Activated T-cell treated with anti-CD3 and anti-CD28 coated beads for 48 hours (primary cell): ENCODE results near the gene ZMIZ2.
"Not testable (repeated sequence)": the region's sequence is repeated elsewhere in the genome, so short reads cannot be mapped to it uniquely, and the experiment has no call there.

Experiments used
- DNase-seq: peaks from one replicate; pipeline ENCODE4 v3.0.0-alpha.2; 2020; ENCODE audit warnings: low read depth

Gene ZMIZ2, protein sequence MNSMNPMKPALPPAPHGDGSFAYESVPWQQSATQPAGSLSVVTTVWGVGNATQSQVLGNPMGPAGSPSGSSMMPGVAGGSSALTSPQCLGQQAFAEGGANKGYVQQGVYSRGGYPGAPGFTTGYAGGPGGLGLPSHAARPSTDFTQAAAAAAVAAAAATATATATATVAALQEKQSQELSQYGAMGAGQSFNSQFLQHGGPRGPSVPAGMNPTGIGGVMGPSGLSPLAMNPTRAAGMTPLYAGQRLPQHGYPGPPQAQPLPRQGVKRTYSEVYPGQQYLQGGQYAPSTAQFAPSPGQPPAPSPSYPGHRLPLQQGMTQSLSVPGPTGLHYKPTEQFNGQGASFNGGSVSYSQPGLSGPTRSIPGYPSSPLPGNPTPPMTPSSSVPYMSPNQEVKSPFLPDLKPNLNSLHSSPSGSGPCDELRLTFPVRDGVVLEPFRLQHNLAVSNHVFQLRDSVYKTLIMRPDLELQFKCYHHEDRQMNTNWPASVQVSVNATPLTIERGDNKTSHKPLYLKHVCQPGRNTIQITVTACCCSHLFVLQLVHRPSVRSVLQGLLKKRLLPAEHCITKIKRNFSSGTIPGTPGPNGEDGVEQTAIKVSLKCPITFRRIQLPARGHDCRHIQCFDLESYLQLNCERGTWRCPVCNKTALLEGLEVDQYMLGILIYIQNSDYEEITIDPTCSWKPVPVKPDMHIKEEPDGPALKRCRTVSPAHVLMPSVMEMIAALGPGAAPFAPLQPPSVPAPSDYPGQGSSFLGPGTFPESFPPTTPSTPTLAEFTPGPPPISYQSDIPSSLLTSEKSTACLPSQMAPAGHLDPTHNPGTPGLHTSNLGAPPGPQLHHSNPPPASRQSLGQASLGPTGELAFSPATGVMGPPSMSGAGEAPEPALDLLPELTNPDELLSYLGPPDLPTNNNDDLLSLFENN

DNA sequence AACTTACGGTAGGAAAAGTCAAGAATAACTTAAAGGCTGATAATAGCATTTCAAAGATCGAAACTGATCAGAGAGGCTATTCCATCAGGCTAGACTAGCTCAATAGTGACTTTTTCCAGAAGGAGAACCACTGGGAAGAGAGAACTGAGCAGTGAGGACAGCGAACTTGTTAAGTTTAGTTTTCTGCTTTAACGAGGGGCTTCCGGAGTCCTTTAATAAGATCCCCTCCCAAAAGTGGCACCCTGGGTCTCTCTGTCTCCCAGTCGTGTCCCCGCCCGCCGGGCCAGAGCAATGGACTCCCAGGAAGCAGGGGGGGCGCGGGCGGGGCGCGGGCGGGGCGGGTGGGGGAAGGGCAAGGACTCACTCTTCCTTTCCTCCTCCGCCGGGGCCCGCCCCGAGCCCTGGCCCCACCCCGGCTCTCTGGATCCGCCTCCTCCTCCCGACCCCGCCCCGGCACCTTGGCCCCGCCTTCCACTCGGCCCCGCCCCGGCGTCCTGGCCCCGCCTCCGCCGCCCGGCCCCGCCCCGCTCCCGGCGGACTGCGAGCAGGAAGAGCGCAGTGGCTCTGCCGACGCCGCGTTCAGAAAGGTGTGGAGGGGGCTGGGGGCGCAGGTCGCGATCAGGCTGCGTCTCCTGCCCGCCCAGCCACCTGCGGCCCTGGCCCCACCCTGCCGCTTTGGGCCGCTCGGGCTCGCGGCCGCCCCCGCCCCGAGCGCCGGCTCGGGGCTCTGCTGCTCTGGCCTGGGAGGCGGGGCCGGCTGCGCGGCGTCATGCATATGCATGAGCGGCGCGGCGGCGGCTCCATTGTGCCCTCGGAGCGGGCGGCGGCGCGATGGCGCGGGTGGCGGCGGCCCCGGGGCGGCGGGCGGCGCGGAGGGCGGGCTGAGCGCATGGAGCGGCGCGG lies at the start of gene ZMIZ2:
Gene ZMIZ2 (plus strand): TSS at position 803 of the 903 bp plus-strand sequence. CDS start 7,403 bp downstream, outside the sequence.
- DNase-seq: peak; percentile 88

DNA sequence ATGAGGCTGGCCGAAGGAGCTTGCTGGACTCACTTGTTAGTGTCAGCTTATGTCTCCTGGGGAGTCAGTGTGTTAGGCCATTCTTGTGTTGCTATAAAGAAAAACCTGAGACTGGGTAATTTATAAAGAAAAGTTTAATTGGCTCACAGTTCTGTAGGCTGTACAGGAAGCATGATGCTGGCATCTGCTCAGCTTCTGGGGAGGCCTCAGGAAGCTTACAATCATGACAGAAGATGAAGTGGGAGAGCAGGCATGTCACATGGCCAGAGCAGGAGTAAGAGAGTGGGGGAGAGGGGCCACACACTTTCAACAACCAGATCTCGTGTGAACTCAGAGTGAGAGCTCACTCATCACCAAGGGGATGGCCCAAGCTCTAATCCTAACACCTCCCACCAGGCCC lies 49.0 kb upstream of the ZMIZ2 start:
- not testable (repeated sequence) for DNase-seq

DNA sequence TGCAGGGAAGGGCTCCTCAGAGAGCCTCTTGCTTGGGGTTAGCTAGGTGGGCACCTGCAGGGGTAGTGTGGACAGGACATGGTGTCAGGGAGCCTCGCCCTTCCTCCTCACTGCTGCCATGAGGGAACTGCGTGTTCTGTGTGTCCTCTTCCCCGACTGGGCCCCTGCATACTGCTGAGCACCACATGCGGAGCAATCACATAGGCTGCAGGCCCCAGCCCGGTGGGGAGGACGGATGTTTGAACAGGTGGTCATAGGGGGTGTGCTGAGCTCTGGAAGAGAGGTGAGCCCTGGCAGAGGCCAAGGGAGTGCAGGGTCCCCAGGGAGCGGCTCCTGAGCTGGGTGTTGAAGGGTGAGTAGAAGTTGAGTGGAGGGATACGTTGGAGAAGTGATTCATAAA lies 48.3 kb upstream of the ZMIZ2 start:
- no peak for DNase-seq

DNA sequence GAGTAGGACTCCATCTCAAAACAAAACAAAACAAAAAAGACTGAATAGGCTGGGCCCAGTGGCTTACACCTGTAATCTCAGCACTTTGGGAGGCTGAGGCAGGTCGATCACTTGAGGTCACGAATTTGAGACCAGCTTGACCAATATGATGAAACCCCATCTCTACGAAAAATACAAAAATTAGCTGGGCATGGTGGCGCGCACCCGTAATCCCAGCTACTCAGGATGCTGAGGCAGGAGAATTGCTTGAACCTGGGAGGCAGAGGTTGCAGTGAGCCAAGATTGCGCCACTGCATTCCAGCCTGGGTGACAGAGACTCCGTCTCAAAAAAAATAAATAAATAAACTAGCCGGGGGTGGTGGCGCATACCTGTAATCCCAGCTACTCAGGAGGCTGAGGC lies 45.3 kb upstream of the ZMIZ2 start:
- not testable (repeated sequence) for DNase-seq

DNA sequence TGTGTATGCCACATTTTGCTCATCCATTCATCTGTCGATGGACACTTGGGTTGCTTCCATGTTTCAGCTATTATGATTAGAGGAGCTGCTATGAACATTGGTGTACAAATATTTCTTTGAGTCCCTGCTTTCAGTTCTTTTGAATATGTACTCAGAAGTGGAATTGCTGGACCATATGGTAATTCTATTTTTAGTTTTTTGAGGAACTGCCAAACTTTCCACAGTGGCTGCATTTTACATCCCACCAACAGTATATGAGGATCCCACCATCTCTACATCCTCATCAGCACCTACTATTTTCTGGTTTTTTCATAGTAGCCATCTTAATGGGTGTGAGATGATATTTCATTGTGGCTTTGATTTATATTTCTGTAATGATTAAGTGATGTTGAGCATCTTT lies 44.7 kb upstream of the ZMIZ2 start:
- DNase-seq: no peak

DNA sequence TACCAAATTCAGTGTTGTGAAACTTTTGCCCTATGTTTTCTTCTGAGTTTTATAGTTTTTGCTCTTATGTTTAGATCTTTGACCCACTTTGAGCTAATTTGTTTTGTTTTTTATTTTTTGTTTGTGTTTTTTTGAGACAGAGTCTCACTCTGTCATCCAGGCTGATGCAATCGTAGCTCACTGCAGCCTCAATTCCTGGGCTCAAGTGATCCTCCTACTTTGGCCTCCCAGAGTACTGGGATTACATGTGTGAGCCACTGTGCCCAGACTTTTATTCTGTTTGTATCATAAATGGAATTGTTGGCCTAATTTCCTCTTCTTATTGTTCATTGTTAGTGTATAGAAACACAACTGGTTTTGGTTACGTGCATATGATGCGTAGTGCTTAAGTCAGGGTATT lies 43.2 kb upstream of the ZMIZ2 start:
- DNase-seq: no peak

DNA sequence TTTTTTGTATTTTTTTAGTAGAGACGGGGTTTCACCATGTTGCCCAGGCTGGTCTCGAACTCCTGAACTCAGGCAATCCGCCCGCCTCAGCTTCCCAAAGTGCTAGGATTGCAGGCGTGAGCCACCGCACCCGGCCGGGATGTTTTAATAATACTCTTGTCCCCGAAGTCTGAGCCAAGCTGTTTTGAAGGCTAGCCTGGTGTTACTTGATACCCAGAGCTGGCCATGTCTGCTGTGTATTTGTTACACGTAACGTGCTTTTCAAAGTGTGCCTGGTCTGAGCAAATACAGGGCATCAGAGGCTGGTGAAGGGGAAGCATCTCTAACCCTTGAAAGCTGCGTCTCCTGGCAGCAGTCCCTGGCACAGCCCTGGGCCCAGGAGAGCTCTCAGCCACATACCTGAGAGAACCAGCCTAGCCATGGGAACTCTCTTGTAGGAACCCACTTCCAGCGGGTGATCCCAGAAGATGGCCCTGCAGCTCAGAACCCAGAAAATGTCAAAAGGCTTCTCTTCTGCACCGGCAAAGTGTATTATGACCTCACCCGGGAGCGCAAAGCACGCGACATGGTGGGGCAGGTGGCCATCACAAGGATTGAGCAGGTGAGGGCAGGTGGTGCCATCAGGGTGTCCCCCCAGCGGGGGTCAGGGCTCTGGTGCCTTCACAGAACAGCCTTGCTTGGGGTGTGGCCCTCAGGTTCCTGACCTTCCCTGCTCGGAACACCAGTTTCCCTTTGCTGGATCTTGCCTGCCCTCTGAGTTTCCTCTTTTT lies 41.7 kb upstream of the ZMIZ2 start:
- DNase-seq: no peak

DNA sequence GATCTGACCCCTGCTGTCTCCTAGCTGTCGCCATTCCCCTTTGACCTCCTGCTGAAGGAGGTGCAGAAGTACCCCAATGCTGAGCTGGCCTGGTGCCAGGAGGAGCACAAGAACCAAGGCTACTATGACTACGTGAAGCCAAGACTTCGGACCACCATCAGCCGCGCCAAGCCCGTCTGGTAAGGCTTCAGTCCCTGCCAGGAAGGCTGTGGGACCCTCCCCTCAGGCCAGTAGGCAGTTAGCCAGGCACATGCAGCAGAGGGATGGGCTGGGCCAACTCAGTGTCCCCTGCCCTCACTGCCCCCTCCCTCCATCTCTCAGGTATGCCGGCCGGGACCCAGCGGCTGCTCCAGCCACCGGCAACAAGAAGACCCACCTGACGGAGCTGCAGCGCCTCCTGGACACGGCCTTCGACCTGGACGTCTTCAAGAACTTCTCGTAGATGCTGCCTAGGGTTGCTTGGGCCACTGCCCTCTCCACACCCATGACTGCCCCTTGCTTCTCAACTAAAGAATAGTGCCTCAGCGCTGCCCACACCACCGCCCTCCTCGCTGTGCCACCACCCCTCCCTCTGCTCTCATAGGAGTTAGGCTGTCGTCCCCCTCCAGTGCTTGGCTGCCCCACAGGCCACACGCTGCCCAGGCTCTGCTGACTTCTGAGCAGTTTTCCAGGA lies 41.0 kb upstream of the ZMIZ2 start:
- DNase-seq: no peak

DNA sequence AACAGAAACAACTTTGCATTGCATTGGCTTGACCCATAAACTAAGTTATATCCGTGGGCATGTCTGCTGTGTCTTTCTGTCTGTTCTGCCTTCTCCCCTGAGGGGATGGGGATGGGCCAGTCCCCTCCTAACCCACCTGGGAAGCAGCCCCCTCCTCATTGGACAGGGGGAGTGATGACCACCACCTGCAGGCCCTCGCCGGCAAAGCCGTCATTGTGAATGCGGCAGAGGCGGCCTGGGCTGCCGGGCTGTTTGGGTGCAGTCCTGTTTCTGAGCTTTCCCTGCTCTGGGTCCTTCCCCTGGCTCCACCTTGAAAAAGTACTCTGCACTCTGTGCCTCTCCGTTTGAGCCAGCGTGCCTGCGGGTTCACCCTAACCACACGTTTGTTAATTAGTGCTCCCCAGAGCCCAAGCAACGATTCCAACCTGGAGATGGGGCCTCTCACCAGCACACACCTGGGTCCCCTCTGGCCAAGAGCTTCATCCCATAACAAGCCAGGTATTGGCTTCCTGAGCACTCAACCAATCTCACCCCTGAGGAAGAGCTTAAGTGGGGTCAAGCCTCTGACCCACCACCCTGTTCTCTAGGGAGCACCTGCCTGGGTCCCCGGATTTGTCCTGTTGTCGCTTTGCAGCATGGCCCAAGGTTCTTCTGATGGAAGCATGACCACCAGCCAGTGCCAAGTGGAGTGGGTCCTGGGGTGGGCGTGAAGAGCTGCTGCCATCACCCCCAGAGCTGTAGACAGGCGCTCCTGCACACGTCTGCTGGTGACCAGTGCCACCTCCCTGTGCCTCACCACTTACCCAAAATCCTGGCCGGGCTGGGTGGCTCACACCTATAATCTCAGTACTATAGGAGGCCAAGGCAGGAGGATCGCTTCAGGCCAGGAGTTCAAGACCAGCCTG lies 39.4 kb upstream of the ZMIZ2 start:
- no peak for DNase-seq

DNA sequence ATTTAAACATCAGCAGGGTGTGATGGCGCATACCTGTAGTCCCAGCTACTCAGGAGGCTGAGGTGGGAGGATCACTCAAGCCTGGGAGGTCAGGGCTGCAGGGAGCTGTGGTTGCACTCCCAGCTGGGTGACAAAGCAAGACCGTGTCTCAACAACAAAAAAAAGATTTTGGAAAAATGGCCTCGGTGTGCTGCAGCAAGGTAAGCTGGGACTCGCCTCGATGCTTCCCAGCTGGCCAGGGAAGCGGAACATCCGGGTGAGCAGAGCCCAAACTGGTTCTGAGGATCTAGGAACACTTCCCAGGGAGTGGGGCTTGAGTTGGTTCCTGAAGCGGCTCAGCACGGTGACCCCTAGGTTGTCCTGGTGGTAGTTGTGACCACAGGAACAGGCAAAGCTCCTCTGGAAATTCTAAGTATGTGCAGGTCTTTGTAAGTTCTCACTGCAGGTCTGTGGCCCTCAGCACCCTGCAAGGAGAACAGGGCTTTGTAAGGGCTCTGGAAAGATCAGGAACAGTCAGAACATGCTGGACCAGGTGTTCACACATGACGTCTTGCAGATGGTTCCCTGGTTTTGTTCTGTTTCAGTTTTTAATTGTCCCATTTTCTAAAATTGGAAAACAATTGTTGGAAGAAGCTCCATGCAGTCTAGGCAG lies 38.6 kb upstream of the ZMIZ2 start:
- no peak for DNase-seq

DNA sequence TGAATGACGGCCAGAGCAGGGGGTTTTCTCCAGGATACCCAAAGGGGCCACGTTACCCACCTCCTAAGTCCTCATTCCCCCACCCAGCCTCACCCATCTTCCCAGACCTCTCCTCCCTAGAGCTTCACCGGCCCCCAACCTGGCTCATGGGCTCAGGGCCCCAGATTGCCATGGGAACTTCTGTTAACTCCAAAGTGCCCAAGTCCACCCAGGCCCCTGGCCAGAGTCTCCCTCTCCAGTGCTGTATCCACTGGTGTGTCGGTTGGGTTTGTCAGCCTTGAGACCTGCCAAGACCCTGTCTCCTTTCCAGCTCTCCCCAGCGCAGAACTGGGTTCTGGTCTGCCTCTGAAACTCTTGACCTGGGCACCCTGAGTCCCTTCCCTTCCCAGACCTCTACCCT lies 37.1 kb upstream of the ZMIZ2 start:
- DNase-seq: no peak

DNA sequence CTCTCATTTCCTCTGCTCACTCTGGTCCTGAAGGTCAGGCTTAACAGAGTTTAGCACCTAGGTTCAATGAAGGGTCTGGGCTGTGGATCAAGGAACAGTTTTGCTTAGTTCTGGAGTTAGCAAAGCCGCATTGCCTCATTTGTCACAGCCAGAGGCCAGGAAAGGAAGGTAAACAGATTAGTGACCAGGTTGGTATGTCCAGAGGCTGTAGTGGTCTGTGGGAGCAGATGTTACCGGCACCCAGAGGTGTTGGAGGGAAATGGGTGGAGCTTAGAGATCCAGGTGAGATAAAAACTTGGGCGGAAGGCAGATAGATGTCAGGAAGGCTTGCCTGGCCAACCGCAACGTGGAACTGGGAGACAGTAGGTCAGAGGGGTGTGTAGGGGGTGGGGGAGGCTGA lies 36.6 kb upstream of the ZMIZ2 start:
- DNase-seq: no peak

DNA sequence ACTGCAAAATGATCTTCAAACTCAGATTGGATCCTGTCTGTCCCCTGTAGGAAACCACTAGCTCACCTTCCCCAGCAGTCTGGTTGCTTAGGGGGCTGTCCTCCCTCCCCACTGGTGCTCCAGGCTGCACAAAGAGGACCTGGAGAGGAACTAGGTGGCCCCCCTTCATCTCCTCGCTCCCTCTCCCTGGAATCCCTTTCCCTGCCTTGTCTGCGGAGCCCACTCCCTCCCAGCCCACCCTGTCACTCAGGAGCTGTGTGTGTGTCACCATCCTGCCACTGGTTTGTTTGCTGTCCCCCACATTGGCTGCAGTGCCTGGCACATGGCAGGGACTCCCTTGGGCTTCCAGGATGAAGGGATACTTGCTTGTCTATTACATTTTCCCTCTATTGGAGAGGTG lies 35.5 kb upstream of the ZMIZ2 start:
- DNase-seq: no peak

DNA sequence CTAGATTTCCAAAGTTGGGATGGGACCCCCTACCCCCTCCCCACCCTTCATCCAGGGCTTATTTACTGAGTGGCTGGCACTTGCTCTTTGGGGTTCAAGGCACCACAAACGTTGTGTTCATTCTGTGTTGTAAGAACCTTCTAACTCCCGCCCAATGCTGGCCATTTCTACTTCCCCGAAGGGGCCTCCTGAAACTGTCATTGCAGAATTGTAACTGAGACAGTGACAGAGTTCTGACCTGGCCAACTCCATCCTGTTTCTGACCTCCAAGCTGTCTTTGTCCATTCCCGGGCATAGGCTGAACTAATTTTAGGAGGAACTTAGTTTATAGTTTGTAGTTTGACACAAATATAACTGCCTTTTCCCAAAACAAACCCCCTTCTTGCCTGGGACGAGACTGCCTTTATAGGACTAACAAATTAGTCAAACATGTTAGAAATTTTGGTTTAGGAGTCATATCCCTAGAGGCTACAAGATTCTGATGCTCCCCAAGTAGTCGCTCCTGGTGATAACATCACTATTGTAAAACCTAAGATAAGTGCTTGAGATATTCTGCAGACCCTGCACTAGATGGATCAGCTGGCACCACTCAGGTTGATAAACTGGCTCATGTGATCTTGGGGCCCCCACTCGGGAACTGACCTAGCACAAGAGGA lies 34.8 kb upstream of the ZMIZ2 start:
- no peak for DNase-seq

DNA sequence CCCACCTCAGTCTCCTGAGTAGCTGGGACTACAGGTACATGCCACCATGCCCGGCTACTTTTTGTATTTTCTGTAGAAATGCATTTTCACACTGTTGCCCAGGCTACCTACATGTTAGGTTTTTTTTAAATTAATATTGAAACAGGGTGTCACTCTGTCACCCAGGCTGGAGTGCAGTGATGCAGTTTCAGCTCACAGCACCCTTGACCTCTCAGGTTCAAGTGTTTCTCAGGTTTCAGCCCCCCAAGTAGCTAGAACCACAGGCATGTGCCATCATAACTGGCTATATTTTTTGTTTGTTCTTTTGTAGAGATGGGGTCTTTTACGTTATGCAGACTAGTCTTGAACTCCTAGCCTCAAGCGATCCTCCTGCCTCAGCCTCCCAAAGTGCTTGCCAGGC lies 32.4 kb upstream of the ZMIZ2 start:
- DNase-seq: no peak

DNA sequence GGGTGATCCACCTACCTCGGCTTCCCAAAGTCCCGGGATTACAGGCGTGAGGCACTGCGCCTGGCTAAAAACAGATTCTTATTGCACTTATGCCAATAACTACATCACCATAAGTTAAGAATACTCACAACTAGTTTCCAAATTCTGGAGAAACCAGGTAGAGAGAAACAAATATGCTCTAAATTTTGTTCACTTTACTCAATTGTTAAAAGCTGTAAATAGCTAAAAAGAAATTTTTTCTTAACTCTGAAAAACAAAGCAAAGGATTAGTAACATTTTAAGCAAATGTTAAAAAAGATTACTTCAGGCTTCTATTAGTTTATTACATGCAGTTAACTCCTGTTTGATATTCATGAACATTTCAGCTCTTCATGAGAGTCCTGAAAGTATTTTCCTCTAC lies 28.3 kb upstream of the ZMIZ2 start:
- no peak for DNase-seq

DNA sequence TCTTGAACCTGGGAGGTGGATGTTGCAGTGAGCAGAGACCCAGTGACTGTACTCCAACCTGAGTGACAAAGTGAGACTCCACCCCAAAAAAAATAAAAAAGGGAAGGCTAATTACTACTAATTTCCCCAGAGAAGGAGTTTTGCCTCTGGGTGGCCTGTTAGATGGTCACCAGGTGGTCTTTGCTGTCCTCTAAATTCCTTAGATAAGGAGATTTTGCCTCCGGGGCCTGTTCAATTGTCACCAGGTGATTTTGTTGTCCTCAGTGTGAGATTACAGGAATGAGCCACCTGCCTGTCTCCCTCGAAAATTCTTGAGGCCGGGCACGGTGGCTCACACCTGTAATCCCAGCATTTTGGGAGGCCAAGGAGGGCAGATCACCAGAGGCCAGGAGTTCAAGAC lies 24.4 kb upstream of the ZMIZ2 start:
- DNase-seq: no peak

DNA sequence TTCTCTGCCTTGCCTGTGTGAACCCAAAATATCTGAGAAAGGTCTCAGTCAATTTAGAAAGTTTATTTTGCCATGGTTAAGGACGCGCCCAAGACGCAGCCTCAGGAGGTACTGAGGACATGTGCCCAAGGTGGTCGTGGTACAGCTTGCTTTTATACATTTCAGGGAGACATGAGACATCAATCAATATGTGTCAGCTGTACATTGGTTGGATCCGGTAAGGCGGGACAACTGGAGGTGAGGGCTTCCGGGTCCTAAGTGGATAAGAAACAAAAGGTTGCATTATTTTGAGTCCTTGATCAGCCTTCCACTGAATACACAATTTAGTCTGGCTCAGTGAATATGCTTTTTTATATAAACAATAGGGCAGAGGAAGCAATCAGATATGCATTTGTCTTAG lies 22.4 kb upstream of the ZMIZ2 start:
- not testable (repeated sequence) for DNase-seq
